Measurements from ENCODE around the gene SYNE3.

DNA sequence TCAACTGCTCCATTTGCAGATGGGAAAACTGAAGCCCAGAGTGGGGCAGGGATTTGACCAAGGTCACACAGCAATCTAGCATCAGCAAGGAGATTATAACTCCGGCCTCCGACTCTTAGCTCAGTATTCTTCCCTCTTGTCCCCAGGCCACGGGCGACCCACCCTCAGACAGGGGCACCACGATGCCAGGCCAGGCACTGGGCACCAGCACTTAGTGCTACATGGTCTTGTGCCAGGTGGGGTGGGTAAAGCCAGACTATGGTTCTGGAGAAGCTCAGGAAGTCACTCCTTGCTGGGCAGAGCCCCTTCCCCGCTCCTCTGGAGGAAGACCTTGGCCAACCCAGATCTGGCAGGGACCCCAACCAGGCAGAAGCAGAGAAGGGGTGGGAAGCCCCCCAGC is 41.5 kb downstream of the SYNE3 start:
- TF ChIP-seq EZH2phosphoT487 (IDR thresholded peaks at IDR 0.05; ENCODE audit: borderline replicate concordance, low read length), result no peak
- TF ChIP-seq, protein P1, sequence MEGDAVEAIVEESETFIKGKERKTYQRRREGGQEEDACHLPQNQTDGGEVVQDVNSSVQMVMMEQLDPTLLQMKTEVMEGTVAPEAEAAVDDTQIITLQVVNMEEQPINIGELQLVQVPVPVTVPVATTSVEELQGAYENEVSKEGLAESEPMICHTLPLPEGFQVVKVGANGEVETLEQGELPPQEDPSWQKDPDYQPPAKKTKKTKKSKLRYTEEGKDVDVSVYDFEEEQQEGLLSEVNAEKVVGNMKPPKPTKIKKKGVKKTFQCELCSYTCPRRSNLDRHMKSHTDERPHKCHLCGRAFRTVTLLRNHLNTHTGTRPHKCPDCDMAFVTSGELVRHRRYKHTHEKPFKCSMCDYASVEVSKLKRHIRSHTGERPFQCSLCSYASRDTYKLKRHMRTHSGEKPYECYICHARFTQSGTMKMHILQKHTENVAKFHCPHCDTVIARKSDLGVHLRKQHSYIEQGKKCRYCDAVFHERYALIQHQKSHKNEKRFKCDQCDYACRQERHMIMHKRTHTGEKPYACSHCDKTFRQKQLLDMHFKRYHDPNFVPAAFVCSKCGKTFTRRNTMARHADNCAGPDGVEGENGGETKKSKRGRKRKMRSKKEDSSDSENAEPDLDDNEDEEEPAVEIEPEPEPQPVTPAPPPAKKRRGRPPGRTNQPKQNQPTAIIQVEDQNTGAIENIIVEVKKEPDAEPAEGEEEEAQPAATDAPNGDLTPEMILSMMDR (conservative IDR thresholded peaks at IDR 0.05; ENCODE audit: low read depth, low read length), result no peak
- no peak for TF ChIP-seq EZH2 (IDR thresholded peaks at IDR 0.05; ENCODE audit: low read length, unreplicated experiment)
